ENCODE measurements around the gene RASSF1. TPM values are rescaled to one million over a fixed set of nuclear protein-coding genes. Genes with fewer than 3 reads are reported as not detected.

RASSF1 gene
- total and polyA plus RNA-seq, 2 of the 13 experiments (the other 11 are each of a cell fraction or from before 2014, with no cell fraction given): 10.2 to 27.5 TPM

- peak; percentile 65 for TF ChIP-seq PAXIP1 (CRISPR knock-in tag; conservative IDR thresholded peaks at IDR 0.05)
- no peak for TF ChIP-seq TRIM24 (CRISPR knock-in tag; IDR thresholded peaks at IDR 0.05)
- TF ChIP-seq ZFP91 (CRISPR knock-in tag; IDR thresholded peaks at IDR 0.05; ENCODE audit: borderline replicate concordance): peak; percentile 76
- TF ChIP-seq ZNF318 (CRISPR knock-in tag; IDR thresholded peaks at IDR 0.05): 0 out of 2 replicates have a peak, but pooled peaks have one; percentile 66
- TF ChIP-seq NFKB2 (CRISPR knock-in tag; IDR thresholded peaks at IDR 0.05; ENCODE audit: borderline replicate concordance): peak; percentile 53; the same call in 1 of the 2 replicates
- no peak for TF ChIP-seq EP300 (IDR thresholded peaks at IDR 0.05; ENCODE audit: low read depth in 2 of 2, low read length in 2 of 2)
- TF ChIP-seq EP300 (CRISPR knock-in tag; IDR thresholded peaks at IDR 0.05; ENCODE audit: borderline replicate concordance): 0 out of 2 replicates have a peak, but pooled peaks have one; percentile 25
- TF ChIP-seq ZNF556 (CRISPR knock-in tag; IDR thresholded peaks at IDR 0.05; ENCODE audit: borderline replicate concordance): 0 out of 2 replicates have a peak, but pooled peaks have one; percentile 45
- peak; percentile 68 for TF ChIP-seq ZBTB33 (CRISPR knock-in tag; IDR thresholded peaks at IDR 0.05)
- peak; percentile 57; the same call in 1 of the 2 replicates for TF ChIP-seq TBX2 (CRISPR knock-in tag; IDR thresholded peaks at IDR 0.05; ENCODE audit: borderline replicate concordance)
- TF ChIP-seq ZMYM4 (CRISPR knock-in tag; IDR thresholded peaks at IDR 0.05): 0 out of 2 replicates have a peak, but pooled peaks have one; percentile 31
These were observed 16.1 kb downstream of the RASSF1 start (continued) for GRCh38 chr3:50324351-50325112.
